Measurements from ENCODE around the gene CERS4.

DNA sequence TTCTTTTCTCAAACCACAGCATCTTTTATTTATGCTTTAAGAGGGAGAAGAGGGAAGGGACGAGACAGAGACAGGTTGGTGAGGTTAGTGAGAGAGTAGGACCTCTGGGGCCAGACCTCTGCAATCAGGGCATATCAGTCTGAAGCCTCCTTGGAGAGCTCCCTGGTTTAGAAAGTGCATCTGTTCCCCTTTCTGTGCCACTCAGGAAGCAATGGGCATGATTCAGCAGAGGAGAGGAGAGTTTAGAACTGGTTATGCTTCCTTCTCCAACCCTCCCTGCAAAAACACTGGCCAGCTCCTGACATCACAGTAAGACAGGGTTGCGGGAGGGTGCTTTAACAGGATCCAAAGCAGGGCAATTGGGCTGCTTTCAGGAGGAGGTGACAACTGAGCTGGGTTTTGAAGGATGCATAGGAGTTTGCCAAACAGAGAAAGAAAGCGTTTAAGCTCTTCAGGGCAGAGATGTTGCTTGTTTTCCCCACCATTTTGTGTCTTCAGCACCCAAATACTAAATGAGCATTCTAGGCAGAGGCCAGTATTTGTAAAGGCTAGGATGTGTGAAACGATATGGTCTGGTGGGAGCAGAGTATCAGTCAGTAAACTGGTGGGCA, 33.1 kb downstream of the CERS4 start:
- no peak for TF ChIP-seq CTCF (conservative IDR thresholded peaks at IDR 0.05)
- no peak for TF ChIP-seq EZH2 (IDR thresholded peaks at IDR 0.05; ENCODE audit: low read depth)
